ENCODE data around the gene TAF1A.

Gene TAF1A

DNA sequence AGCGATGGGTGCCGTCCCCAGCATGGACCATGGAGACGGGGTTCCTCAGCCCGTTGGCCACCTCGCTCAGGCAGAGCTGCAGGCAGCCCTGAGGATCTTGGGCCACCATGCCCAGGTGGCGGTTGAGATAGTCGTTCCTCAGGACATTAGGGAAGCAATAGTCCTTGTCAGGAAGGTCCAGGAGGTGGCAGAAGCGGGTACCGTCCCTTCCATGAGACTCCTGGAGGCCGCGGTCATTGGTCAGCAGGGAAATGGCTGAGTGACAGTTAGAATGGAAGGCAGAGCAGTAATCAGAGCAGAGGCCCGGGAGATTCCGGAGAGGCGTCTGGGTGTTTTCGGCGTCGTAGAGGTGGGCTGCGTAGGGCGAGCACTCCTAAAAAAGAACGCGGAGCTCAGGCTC lies 45.9 kb downstream of the TAF1A start:
- TF ChIP-seq FOXP2 (optimal IDR thresholded peaks at IDR 0.05; ENCODE audit: borderline replicate concordance, extremely low read depth, extremely low read length, insufficient read depth) (no peak), TAF1 (IDR thresholded peaks at IDR 0.05; ENCODE audit: borderline replicate concordance, insufficient read depth, low read length) (no peak)
- TF ChIP-seq, protein P1, sequence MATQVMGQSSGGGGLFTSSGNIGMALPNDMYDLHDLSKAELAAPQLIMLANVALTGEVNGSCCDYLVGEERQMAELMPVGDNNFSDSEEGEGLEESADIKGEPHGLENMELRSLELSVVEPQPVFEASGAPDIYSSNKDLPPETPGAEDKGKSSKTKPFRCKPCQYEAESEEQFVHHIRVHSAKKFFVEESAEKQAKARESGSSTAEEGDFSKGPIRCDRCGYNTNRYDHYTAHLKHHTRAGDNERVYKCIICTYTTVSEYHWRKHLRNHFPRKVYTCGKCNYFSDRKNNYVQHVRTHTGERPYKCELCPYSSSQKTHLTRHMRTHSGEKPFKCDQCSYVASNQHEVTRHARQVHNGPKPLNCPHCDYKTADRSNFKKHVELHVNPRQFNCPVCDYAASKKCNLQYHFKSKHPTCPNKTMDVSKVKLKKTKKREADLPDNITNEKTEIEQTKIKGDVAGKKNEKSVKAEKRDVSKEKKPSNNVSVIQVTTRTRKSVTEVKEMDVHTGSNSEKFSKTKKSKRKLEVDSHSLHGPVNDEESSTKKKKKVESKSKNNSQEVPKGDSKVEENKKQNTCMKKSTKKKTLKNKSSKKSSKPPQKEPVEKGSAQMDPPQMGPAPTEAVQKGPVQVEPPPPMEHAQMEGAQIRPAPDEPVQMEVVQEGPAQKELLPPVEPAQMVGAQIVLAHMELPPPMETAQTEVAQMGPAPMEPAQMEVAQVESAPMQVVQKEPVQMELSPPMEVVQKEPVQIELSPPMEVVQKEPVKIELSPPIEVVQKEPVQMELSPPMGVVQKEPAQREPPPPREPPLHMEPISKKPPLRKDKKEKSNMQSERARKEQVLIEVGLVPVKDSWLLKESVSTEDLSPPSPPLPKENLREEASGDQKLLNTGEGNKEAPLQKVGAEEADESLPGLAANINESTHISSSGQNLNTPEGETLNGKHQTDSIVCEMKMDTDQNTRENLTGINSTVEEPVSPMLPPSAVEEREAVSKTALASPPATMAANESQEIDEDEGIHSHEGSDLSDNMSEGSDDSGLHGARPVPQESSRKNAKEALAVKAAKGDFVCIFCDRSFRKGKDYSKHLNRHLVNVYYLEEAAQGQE (IDR thresholded peaks at IDR 0.05; ENCODE audit: insufficient read depth in 1 of 2, low read depth in 2 of 2, low read length in 2 of 2) = no peak

DNA sequence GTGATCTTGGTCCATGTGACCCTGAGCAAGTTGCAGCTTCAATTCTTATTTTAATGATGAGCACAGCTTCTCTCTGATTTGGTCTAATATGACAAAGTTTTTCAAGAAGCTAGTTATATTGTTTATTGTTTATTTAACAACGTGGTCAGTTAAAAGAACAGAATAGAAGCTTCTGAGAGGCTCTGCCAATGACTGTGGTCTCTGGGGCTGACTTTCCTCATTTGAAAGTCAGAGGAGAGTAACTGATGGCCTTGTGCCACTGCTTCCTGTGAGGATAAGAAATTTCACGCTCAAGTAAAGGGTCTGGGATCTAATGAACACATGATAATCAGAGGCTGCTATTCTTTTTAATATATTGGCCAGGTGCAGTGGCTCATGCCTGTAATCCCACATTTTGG lies 49.1 kb downstream of the TAF1A start:
- no peak for TF ChIP-seq SIN3A (IDR thresholded peaks at IDR 0.05; ENCODE audit: borderline replicate concordance, insufficient read depth, low read length)
- TF ChIP-seq, protein P1 (IDR thresholded peaks at IDR 0.05; ENCODE audit: insufficient read depth in 1 of 2, low read depth in 2 of 2, low read length in 2 of 2) = no peak
- no peak for TF ChIP-seq TAF1 (IDR thresholded peaks at IDR 0.05; ENCODE audit: borderline replicate concordance, insufficient read depth, low read length)
- TF ChIP-seq POLR2AphosphoS5 (IDR thresholded peaks at IDR 0.05; ENCODE audit: low read depth, low read length) = no peak
- TF ChIP-seq FOXP2 (optimal IDR thresholded peaks at IDR 0.05; ENCODE audit: borderline replicate concordance, extremely low read depth, extremely low read length, insufficient read depth) = no peak

DNA sequence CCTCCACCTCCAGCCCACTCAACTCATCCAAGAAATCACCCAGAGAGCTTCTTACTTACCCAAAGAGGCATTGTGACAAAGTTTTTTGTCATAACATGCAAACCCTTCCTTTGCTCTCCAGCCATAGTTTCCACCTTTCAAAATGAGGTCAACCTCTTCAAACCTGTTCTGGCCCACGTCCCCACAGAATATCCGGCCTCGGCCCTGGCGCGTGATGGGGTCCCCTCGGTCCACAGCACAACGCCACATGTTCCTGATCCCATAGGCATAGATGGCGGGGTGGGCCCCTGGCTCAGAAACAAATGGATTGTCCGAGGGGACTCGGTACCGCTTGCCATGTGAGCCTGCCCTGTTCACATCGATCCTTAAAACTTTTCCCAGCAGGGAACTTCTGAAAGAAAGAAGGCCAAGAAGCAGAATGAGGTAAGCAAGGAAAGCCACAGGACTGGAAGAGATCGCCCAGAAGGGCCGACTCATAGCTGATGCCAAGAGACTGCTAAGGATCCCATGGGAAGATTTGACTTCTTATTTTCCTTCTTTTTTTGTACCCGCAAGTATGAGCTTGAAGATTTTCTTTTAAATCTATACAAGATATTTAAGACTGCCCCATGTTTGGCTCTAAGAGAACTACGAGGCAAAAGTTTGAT lies 49.7 kb downstream of the TAF1A start:
- TF ChIP-seq, protein P1 (IDR thresholded peaks at IDR 0.05; ENCODE audit: insufficient read depth in 1 of 2, low read depth in 2 of 2, low read length in 2 of 2) = no peak
- TF ChIP-seq SIN3A (IDR thresholded peaks at IDR 0.05; ENCODE audit: borderline replicate concordance, insufficient read depth, low read length) (no peak), FOXP2 (optimal IDR thresholded peaks at IDR 0.05; ENCODE audit: borderline replicate concordance, extremely low read depth, extremely low read length, insufficient read depth) (no peak), TAF1 (IDR thresholded peaks at IDR 0.05; ENCODE audit: borderline replicate concordance, insufficient read depth, low read length) (no peak), POLR2AphosphoS5 (IDR thresholded peaks at IDR 0.05; ENCODE audit: low read depth, low read length) (no peak)

DNA sequence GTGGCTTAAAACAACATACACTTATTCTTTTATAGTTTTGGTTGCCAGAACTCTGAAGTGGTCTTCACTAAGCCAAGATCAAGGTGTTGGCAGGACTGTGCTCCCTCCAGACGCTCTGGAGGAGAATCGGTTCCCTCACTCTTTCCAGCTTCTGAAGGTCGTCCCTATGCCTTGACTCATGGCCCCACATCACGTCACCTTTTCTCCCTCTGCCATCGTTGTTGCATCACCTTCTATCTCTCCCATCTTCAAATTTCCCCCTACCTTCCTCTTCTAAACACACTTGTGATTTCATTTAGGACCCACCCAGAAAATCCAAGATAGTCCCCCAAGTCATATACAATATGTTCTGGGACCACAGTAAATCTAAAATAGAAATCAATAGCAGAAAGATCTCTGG lies 54.3 kb downstream of the TAF1A start:
- no peak for TF ChIP-seq POLR2AphosphoS5 (IDR thresholded peaks at IDR 0.05; ENCODE audit: low read depth, low read length)
- no peak for TF ChIP-seq FOXP2 (optimal IDR thresholded peaks at IDR 0.05; ENCODE audit: borderline replicate concordance, extremely low read depth, extremely low read length, insufficient read depth)
- TF ChIP-seq TAF1 (IDR thresholded peaks at IDR 0.05; ENCODE audit: borderline replicate concordance, insufficient read depth, low read length) = no peak
- no peak for TF ChIP-seq SIN3A (IDR thresholded peaks at IDR 0.05; ENCODE audit: borderline replicate concordance, insufficient read depth, low read length)
- TF ChIP-seq, protein P1 (IDR thresholded peaks at IDR 0.05; ENCODE audit: insufficient read depth in 1 of 2, low read depth in 2 of 2, low read length in 2 of 2) = no peak

DNA sequence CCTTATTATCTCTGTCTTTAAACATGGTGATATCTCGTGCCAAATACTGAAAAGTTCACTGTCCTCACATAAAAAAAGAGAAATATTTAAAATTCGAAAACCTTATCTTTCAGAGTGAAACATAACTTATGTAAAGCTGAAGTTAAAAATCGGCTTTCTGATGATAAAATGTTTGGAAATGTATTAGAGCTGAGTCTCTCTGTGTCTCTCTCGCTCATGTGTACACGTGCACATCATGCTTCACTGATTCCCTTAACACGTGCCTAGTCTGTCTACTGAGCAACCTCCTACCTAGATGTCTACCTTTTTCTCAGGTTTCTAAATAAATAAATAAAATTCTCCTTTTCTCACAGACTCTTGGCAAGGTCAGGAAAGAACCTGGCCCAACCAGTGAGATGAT lies 58.9 kb downstream of the TAF1A start:
- no peak for TF ChIP-seq TAF1 (IDR thresholded peaks at IDR 0.05; ENCODE audit: borderline replicate concordance, insufficient read depth, low read length)
- TF ChIP-seq, protein P1 (IDR thresholded peaks at IDR 0.05; ENCODE audit: insufficient read depth in 1 of 2, low read depth in 2 of 2, low read length in 2 of 2) = no peak

Data from PFSK-1 (cell line).